Skin epidermis (tissue), 12 donors: ENCODE measurements around the gene CEP250.
"Not testable (repeated sequence)": the region's sequence is repeated elsewhere in the genome, so short reads cannot be mapped to it uniquely, and the experiment has no call there.

ENCODE experiments used
- H3K27ac ChIP-seq, 21 experiments: fragments of 200-600 bp; sonication (generic) in 11 of 21; one replicate each; pipeline ENCODE4 v1.5.0; 2020; ENCODE audit warnings: mild to moderate bottlenecking in 3 of 21, inconsistent platforms in 2 of 21, moderate library complexity in 2 of 21
- H3K4me3 ChIP-seq, 7 experiments: fragments of 200-600 bp; sonication (generic) in 2 of 7; one replicate each; pipeline ENCODE4 v1.5.0; 2020; ENCODE audit warnings: inconsistent platforms in 2 of 7, mild to moderate bottlenecking in 2 of 7, moderate library complexity in 1 of 7

Gene CEP250

DNA sequence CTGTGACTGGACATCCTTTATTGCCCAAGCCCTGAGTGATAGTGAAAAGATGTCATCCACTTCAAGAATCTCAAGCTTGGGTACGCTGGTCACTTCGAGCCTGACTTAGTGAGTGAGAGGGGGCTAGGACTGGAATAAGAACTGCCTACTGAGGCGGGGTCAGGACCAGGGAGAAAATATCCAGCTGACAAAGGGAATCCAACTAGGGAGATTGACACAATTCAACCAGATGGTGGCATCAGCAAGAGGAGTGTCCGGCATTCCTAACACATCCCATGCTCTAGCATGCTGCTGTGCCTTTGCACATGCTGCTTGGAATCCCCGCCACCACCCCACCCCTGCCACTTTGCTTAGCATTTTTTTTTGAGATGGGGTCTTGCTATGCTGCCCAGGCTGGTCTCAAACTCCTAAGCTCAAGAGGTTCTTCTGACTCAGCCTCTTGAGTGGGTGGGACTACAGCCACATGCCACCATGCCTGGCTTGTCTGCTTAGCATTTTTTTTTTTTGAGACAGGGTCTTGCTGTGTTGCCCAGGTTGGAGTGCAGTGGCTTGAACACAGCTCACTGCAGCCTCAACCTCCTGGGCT, 6.5 kb upstream of the CEP250 start:
- H3K27ac ChIP-seq, result no peak overlapping the region
- no peak overlapping the region for H3K4me3 ChIP-seq

DNA sequence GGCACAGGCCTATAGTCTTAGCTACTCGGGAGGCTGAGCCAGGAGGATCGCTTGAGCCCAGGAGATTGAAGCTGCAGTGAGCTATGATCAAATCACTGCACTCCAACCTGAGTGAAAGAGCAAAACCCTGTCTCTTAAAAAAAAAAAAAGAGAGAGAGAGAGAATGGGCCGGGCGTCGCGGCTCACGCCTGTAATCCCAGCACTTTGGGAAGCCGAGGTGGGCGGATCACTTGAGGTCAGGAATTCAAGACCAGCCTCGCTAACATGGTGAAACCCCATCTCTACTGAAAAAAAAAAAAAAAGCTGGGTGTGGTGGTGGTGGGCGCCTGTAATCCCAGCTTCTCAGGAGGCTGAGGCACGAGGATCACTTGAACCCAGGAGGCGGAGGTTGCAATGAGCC, 5.5 kb upstream of the CEP250 start:
- H3K4me3 ChIP-seq, H3K27ac ChIP-seq: not testable (repeated sequence)

DNA sequence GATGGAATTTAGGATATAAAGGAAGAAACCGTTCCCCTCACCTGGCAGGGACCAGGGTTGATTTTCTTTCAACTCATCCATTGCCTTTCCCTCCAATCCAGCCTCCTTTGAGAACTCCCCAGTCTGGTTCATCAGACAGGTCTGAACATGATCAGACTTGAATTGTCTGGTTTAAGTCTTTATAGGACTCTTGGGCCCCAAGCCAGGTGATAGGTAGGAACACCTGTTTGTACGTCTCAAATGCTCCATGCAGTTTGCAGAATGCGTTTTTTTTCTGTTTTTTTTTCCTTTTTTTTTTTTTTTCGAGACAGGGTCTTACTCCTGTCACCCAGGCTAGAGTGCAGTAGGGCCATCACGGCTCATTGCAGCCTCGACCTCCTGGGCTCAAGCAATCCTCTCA, 4.1 kb upstream of the CEP250 start:
- H3K27ac ChIP-seq, result peak overlapping the region in 7 of 21 experiments; percentile 0 to 60 (median 39)

DNA sequence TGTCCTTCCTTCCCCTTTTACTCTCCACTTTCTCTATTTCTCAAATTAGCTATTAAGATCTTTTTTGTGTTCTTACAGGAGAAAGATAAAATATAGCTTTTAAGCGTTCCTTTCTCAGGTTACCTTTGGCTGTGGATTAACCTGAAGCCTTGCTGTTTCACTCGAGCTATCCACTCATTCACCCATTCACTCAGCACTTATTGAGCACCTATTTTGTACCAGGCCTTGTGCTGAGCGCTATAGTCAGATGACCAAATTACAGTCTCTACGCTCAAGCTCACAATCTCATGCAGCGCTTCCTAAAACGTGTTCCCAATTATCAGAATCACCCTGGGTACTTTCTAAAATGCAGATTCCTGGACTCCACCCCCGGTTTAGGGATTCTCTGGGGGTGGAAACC, 1.8 kb upstream of the CEP250 start:
- Histone ChIP-seq H3K27ac (peak overlapping the region in 10 of 21 experiments; percentile 24 to 99 (median 94)), H3K4me3 (peak overlapping the region in 2 of 7 experiments; percentile 79 to 91)

More for the DNA sequence above, 4.1 kb upstream of the CEP250 start:
- no peak overlapping the region for H3K4me3 ChIP-seq

DNA sequence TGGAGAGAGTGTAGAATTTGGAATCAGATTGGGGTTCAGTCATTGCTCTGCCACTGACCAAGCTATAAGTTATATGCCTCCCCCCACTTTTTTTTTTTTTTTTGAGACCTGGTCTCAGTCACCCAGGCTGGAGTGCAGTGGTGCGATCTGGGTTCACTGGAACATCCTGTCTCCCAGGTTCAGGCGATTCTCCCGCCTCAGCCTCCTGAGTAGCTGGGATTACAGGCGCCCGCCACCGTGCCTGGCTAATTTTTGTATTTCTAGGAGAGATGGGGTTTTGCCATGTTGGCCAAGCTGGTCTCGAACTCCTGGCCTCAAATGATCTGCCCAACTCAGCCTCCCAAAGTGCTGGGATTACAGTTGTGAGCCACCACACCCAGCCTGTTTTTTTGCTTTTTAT, 1.3 kb downstream of the CEP250 start:
- H3K4me3 ChIP-seq, H3K27ac ChIP-seq: not testable (repeated sequence)

DNA sequence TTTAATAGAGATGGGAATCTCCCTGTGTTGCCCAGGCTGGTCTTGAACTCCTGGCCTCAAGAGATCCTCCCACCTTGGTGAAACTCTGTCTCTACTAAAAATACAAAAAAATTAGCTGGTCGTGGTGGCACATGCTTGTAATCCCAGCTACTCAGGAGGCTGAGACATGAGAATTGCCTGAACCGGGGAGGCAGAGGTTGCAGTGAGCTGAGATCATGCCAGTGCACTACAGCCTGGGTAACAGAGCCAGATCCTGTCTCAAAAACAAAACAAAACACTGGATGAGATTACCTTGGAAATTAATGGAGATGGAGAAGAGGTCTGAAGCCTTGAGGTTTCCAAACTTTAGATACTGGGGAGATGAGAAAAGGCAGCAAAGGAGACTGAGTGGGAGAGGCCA, 2.1 kb downstream of the CEP250 start:
- not testable (repeated sequence) for H3K4me3 ChIP-seq, H3K27ac ChIP-seq

DNA sequence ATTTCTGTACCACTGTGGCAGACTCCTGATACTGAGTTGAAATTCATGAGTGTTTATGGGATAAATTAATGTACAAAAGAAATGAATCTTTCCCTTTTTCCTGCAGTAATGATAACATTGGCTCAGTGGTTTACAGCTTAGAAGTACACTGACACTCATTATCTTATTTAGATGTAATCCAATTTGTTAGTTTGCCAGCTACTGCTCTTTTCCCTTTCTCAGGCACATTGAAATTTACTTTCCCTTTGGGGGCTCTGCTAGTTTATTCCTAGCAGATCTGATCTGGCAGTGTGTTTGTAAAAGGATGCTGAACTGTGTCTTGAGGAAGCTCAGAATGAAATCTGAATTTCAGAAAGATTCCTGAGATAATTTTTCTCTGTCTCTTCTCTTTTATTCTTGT, 3.0 kb downstream of the CEP250 start:
- Histone ChIP-seq H3K27ac (no peak overlapping the region), H3K4me3 (no peak overlapping the region)

DNA sequence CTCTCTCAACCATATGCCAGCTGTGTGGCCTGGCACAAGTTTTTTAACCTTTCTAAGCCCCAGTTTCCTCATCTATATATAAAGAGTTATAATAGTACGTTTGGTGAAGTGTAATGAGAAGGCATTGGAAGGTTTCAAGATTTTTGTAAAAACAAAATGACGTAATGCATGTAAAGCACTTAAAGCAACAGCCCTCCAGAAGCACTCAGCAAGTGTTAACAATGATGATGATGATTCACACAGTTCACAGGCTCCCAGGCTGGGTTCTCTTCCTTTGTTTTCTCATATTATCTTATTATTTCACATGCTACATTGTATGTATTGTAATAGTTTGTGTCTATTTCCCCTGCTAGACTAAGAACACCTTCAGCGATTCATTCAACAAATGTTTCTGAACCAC, 6.2 kb downstream of the CEP250 start:
- H3K4me3 ChIP-seq, result no peak overlapping the region

DNA sequence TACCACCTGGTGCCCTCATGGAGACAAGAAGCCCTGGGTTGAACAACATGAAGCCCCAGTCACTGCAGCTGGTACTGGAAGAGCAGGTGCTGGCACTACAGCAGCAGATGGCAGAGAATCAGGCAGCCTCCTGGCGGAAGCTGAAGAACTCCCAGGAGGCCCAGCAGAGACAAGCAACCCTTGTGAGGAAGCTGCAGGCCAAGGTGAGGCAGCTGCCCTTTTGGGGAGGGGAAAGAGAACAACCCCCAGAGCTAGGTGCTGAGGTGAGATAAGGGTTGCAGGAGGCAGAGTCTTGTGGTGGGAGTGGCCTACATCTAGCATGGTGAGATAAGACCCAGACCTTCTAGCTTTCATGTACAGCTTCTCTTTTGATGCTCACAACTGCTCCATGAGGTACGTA, 7.0 kb downstream of the CEP250 start:
- Histone ChIP-seq H3K4me3 (no peak overlapping the region), H3K27ac (no peak overlapping the region)

More for the DNA sequence above, 6.2 kb downstream of the CEP250 start:
- H3K27ac ChIP-seq, result no peak overlapping the region

DNA sequence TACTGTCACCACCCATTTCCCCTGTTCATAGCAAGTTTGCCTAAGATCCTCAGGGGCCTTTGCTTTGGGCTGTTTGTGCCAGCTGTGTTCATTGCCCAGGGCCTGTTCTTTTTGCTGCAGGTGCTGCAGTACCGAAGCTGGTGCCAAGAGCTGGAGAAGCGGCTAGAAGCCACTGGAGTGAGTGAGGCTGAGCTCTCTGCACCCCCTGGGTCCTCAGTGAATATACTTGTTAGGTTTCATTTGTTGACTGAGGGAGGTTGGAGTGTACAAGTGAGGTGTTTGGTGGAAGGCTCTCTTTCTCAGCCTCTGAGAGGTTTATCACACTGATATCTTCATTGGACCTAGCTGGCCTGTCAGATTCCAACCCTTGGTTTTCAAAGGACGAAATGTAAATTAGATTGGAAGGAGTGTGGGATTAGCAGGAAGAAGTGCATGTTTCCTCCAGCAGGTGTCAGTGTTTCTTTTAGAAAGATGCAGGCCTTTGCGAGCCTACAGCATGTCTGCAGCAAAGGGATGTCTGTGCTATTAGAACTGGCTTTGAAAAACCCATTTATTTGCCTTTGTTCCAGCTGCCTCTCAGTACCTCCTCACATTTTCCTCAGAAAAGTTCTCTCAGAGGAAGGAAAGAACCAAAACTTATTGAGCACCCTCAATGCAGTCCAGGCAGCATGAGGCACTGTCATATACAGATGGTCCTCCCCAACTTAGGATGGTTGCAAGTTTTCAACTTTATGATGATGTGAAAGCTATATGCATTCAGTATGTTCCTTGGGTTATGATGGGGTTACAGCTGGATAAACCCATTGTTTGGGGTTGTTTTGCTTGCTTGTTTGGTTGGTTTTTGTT, 8.3 kb downstream of the CEP250 start:
- Histone ChIP-seq H3K27ac (no peak overlapping the region), H3K4me3 (no peak overlapping the region)

DNA sequence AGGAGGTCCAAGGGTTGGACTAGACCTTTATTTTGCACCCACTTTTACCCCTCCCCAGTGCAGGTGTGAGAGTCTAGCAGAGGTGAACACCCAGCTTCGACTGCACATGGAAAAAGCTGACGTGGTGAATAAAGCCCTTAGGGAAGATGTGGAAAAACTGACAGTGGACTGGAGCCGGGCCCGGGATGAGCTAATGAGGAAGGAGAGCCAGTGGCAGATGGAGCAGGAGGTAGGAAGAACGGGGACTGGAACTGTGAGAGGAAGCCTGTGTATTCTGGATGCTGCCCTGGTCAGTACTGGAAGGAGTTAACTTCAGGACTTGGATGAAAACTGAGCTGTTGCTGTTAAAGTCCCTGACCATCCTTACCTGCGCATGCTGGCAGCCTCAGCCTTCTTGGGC, 10.6 kb downstream of the CEP250 start:
- H3K27ac ChIP-seq, result no peak overlapping the region
- no peak overlapping the region for H3K4me3 ChIP-seq

DNA sequence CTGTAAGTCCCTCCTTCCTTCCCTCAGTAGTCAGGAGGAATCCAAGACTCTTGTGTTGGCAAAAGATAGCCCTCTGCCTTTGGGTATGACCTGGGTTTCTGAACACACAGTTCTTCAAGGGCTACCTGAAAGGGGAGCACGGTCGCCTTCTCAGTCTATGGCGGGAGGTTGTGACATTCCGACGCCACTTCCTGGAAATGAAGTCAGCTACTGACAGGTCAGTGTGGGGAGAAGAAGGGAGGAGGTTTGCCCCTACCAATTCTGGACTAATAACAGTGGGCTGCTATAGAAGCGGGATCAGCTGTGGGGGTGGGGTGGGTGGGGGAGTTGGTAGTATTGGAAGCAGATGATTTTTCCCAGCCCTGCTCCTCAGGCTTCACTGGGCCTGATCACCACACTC, 11.5 kb downstream of the CEP250 start:
- Histone ChIP-seq H3K27ac (no peak overlapping the region), H3K4me3 (no peak overlapping the region)

DNA sequence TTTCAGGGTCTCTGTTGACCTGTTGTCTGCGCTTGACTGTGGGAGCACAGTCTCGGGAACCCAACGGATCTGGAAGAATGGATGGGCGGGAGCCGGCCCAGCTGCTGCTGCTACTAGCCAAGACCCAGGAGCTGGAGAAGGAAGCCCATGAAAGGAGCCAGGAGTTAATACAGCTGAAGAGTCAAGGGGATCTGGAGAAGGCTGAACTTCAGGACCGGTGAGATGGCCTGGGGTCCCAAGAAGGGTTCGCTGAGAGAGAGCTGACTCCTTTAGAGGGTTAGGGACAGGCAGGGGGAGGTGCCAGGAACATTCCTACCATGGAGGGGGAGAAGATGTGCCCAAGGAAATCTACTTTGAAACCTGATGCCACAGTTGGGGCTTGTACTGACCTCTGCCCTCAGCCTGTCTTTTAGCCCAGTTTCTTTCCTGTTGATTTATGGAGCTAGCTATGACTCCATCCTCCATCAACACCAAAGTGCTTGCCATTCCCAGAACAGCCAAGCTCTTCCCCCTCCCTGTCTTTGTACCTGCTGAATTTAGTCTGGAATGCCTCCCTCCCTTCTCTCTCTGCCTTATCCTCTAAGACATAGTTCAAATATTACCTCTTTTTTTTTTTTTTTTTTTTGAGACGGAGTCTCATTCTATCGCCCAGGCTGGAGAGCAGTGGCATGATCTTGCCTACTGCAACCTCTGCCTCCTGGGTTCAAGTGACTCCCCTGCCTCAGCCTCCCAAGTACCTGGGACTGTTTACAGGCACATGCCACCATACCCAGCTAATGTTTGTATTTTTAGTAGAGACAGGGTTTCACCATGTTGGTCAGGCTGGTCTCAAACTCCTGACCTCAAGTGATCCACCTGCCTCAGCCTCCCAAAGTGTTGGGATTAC, 12.2 kb downstream of the CEP250 start:
- no peak overlapping the region for H3K4me3 ChIP-seq
- H3K27ac ChIP-seq, result no peak overlapping the region

DNA sequence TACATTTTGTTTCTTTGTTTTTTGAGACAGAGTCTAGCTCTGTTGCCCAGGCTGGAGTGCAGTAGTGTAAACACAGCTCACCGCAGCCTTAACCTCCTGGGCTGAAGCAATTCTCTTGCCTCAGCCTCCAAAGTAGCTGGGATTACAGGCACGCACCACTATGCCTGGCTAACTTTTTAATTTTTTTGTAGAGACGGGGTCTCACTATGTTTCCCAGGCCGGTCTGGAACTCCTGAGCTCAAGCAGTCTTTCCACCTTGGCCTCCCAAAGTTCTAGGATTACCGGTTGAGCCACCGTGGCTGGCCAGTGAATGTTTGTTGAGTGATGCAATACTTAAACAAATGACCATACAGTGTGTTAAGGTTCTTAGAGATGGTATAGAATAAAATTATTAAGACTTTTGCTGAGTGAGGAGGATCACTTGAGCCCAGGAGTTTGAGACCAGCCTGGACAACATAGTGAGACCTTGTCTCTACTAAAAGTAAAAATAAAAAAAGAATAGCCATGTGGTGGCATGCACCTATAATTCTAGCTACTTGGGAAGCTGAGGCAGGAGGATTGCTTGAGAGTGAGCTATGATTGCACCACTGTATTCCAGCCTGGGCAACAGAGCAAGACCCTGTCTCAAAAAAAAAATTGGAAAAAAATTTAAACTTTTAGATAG, 13.4 kb downstream of the CEP250 start:
- Histone ChIP-seq H3K4me3 (no peak overlapping the region), H3K27ac (no peak overlapping the region)

DNA sequence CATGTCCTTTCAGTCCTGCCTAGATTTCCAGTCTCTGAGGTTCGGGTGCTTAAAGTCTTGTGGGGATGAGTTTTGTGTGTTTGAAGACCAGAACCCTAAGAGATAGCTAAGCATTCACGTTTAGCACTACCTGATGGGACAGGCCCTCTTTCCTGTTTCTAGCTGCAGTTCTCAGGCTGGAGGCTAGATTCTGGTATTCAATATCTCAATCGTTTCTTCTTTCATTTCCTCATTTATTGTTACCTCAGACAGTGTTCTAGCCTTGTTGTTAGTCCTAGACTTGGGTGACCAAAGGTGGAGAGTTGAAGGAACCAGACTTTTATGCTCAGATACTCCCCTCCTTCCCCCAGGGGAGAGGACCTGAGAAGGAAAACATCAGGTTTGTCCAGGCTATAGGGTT, 16.8 kb downstream of the CEP250 start:
- no peak overlapping the region for H3K27ac ChIP-seq
- no peak overlapping the region for H3K4me3 ChIP-seq

DNA sequence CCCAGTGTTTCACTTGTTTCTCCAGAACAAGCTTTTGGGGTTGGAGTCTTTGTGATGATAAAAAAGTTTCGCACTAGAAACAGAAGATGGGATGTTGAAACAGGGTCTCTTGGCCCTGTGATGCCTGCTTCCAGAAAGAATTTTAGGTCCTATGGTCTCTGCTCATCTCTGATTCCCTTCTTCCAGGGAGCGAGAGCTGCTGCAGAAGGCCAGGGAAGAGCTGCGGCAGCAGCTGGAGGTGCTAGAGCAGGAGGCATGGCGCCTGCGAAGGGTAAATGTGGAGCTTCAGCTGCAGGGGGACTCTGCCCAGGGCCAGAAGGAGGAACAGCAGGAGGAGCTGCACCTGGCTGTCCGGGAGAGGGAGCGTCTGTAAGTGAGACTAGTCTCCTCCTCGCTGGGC, 18.3 kb downstream of the CEP250 start:
- H3K4me3 ChIP-seq, result no peak overlapping the region
- no peak overlapping the region for H3K27ac ChIP-seq

DNA sequence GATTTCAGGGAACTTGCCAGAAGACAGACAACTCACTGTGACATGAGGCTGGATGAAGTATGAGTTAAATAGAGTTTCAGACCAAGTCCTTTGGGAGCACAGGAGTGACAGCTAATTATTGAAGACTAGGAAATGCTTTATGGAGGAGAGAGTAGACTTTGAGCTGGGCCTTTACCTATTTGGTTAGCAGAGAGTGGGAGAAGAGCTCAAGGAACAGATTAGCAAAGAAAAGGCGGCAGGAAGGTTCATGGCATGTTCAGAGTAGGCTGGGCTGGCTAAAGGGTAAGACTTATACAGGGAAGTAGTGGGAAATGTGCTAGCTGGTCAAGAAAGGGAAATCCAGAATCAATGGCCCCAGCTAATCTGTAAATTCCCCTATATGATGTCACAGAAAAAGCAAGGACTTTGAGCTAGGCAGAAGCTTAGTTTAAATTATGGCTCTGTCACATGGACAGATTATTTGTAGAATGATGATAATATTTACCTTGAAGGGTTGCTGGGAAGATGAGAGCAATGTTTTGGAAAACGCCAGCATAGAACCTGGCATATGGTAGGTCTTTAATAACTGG, 19.0 kb downstream of the CEP250 start:
- Histone ChIP-seq H3K4me3 (no peak overlapping the region), H3K27ac (no peak overlapping the region)

DNA sequence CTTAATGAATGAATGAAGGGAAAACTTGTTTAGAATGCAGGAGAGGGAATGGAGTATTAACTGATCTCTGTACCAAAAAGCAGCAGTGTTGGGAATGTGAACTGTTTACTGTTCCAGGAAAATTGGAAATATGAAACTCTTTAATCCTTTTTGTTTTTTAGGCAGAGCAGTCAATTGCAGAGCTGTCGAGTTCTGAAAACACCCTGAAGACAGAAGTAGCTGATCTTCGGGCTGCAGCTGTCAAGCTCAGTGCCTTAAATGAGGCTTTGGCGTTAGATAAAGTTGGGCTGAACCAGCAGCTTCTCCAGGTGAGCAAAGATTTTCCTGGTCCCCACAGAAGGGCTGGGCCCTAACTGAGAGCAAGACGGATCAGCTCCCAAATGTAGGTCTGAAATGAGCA, 20.9 kb downstream of the CEP250 start:
- Histone ChIP-seq H3K4me3 (no peak overlapping the region), H3K27ac (no peak overlapping the region)

DNA sequence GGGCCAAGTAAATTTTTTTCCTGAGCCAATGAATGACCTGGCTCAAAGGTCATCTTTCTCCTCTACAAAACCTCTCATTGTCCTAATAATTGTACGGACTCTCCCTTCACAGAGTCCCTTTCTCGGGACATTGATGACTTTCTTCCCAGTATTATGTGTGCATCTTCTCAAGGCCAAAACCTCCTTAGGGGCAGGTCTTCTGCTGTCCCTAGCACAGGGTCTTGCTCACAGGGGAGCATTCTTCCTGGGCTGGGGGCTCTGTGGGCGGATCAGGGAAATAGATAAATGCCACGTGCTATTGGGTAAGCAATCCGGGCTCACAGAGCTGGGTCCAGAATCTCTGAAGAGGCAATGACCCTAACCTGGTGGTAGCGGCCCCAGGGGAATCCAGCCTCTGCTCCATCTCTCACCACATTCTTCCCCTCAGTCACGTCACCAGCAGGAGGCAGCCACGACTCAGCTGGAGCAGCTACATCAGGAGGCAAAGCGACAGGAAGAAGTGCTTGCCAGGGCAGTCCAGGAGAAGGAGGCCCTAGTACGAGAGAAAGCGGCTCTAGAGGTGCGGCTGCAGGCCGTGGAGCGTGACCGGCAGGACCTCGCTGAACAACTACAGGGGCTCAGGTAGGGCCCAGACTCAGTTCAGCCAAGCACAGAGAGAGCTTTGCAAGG, 23.5 kb downstream of the CEP250 start:
- Histone ChIP-seq H3K27ac (no peak overlapping the region), H3K4me3 (no peak overlapping the region)
